PC-3 (cell line): ENCODE measurements around the gene DGKB. TPM values are rescaled to one million over a fixed set of nuclear protein-coding genes. Genes with fewer than 3 reads are reported as not detected.

ENCODE experiments used
- ATAC-seq: fragments of 200-7000 bp; cut with Tn5 transposase; 2 replicates; pipeline ENCODE4 v1.9.1; 2020; ENCODE audit warnings: mild to moderate bottlenecking, moderate library complexity
- BruUV-seq: library from RNA; stranded (reverse); fragments of 400-500 nt; replicated peaks from 2 replicates; lab custom pipeline; 2021; lab: Mats Ljungman, UMichigan
- CTCF ChIA-PET: fragments of 300-600 bp; sonication (Branson Sonifier 250); formaldehyde crosslinking; loops from one replicate; lab custom pipeline; 2022; ENCODE audit warnings: antibody characterized with exemption; lab: Charles Lee
- POLR2A ChIA-PET: fragments of 300-600 bp; sonication (Branson Sonifier 250); formaldehyde crosslinking; loops from one replicate; lab custom pipeline; 2022; ENCODE audit warnings: antibody characterized with exemption; ENCODE audit not compliant: unreplicated experiment; lab: Charles Lee
- DNase-seq: peaks from one replicate; pipeline ENCODE4 v3.0.0-alpha.2; 2015
- H2AFZ ChIP-seq: fragments of 300-600 bp; sonication (generic); 2 replicates; pipeline ENCODE4 v1.6.0; 2016; ENCODE audit warnings: antibody characterized with exemption, low read length
- H3F3A ChIP-seq: fragments of 300-600 bp; sonication (generic); one replicate; pipeline ENCODE4 v1.6.0; 2017; ENCODE audit warnings: antibody characterized with exemption, low read length, control low read depth, mild to moderate bottlenecking; ENCODE audit not compliant: unreplicated experiment
- H3K27ac ChIP-seq: fragments of 300-600 bp; sonication (generic); 2 replicates; pipeline ENCODE4 v1.5.1; 2016; ENCODE audit warnings: mild to moderate bottlenecking, low read length
- H3K27me3 ChIP-seq: fragments of 300-600 bp; sonication (generic); 2 replicates; pipeline ENCODE4 v1.6.1; 2016; ENCODE audit warnings: low read length, mixed read lengths
- H3K36me3 ChIP-seq: fragments of 300-600 bp; sonication (generic); 2 replicates; pipeline ENCODE4 v1.6.1; 2016; ENCODE audit warnings: low read depth, mixed run types, low read length, mixed read lengths
- H3K4me1 ChIP-seq: fragments of 300-600 bp; sonication (generic); 2 replicates; pipeline ENCODE4 v1.5.1; 2016; ENCODE audit warnings: low read length; ENCODE audit not compliant: insufficient read depth
- H3K4me2 ChIP-seq: fragments of 300-600 bp; sonication (generic); 2 replicates; pipeline ENCODE4 v1.6.0; 2016; ENCODE audit warnings: low read length
- H3K4me3 ChIP-seq: fragments of 300-600 bp; sonication (generic); 2 replicates; pipeline ENCODE4 v1.5.1; 2016; ENCODE audit warnings: mild to moderate bottlenecking, low read length, mixed read lengths
- H3K79me2 ChIP-seq: fragments of 300-600 bp; sonication (generic); 2 replicates; pipeline ENCODE4 v1.6.1; 2017; ENCODE audit warnings: low read length, mixed read lengths
- H3K9ac ChIP-seq: fragments of 300-600 bp; sonication (generic); 2 replicates; pipeline ENCODE4 v1.6.0; 2016; ENCODE audit warnings: mild to moderate bottlenecking, low read length
- H3K9me2 ChIP-seq: fragments of 300-600 bp; sonication (generic); replicated peaks from 2 replicates; pipeline ENCODE4 v1.6.1; 2016; ENCODE audit warnings: mixed run types, low read length, mixed read lengths
- H3K9me3 ChIP-seq: fragments of 300-600 bp; sonication (generic); 2 replicates; pipeline ENCODE4 v1.6.1; 2016; ENCODE audit warnings: low read length, mixed read lengths
- H4K20me1 ChIP-seq: fragments of 300-600 bp; sonication (generic); 2 replicates; pipeline ENCODE4 v1.6.1; 2016; ENCODE audit warnings: low read length, mixed read lengths
- CTCF ChIP-seq: fragments of 300-600 bp; sonication (generic); conservative IDR thresholded peaks from 2 replicates; pipeline ENCODE4 v1.5.1; 2017; ENCODE audit warnings: antibody characterized with exemption, low read depth, mild to moderate bottlenecking, low read length
- EZH2 ChIP-seq: fragments of 300-600 bp; sonication (generic); IDR thresholded peaks from one replicate; pipeline ENCODE4 v1.6.1; 2017; ENCODE audit warnings: antibody characterized with exemption, mild to moderate bottlenecking, low read length; ENCODE audit not compliant: unreplicated experiment
- EZH2phosphoT487 ChIP-seq: fragments of 300-600 bp; sonication (generic); IDR thresholded peaks from 2 replicates; pipeline ENCODE4 v1.6.1; 2018; ENCODE audit warnings: mild to moderate bottlenecking, antibody characterized with exemption, low read length, borderline replicate concordance
- intact Hi-C: fragments of 100-400 bp; cut with micrococcal nuclease; formaldehyde crosslinking; loops from 2 replicates; pipeline ENCODE4 v1.9.0; 2023
- total RNA-seq: library from RNA; depleted of rRNA; stranded (reverse); fragments of >200 nt; gene quantifications from 2 replicates; pipeline ENCODE4 v1.2.3, GENCODE V29; 2014

The DGKB gene
- total RNA-seq, 1 experiment from 2014 or later, result 0.15 TPM

DNA sequence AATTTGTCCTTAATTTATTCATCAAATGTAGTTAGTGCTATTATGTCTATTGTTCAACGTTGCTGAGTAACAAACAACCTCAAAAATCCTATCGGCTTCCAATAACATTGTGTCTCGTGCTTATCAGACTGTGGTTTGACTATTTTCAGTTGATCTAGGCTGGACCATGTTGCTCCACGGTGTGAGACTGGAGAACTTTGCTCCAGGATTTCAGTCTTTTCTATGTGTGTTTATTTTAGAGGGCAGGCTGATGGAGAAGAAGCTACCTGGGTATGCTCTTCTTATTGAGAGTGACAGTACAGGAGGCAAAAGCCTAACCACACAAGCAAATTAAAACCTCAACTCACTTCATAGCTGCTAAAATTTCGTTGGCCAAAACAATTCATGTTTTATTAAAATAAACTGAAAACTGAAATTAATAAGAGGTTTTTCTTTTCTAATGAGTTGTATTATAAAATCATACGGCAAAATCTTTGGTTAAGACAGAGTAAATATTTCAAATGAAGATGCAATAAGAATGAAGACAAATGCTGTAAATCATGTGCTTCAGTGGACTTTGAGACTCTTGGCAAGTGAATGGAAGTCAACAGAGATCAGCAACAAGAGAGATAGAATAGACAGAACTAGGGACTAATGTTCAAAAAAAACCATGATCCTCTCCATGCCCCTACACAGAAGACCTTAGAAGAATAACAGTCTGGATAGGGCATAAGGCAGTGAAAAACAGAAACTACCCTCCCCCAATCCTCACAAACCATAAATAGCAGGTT is 495.1 kb downstream of the DGKB start:
- no TSS peak for BruUV-seq
- no peak for ATAC-seq
- POLR2A ChIA-PET, result no interaction called here

DNA sequence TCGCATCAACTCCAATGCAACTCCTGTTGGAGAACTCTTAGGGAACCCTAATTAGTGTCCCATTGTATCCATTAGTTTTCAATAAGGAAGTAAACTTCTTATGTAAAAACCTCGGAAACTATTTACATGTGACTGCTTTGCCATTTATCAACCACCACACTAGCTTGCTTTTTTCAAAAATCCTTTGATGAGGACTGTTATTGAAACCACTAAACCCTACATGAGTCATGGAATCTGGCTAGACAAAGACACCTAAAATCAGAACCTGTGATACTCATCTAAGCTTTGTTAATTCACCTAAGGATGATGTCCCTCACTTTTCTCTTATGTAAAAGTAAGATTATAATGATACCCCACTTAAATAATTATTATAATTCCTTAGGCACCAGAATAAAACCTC is 499.0 kb downstream of the DGKB start:
- DNase-seq (no peak), ATAC-seq (no peak)
- Histone ChIP-seq H3K9me3 (no peaks in the 10 kb centered on the region), H4K20me1 (no peaks in the 10 kb centered on the region), H3K4me2 (no peak overlapping the region), H3K4me1 (no peaks in the 10 kb centered on the region), H3K4me3 (no peak overlapping the region), H3K27ac (no peak overlapping the region), H3K79me2 (no peaks in the 10 kb centered on the region), H3K9ac (no peak overlapping the region), H3F3A (no peaks in the 10 kb centered on the region), H2AFZ (no peak overlapping the region), H3K9me2 (no peaks in the 10 kb centered on the region), H3K36me3 (no peaks in the 10 kb centered on the region), H3K27me3 (no peaks in the 10 kb centered on the region)
- ChIA-PET CTCF (no interaction called here), POLR2A (no interaction called here)
- TF ChIP-seq CTCF (no peak), EZH2phosphoT487 (no peak), EZH2 (no peak)
- intact Hi-C loops, result no loop called here
- no TSS peak for BruUV-seq

More for the DNA sequence above, 495.1 kb downstream of the DGKB start:
- no peak for TF ChIP-seq EZH2
- TF ChIP-seq CTCF, result no peak
- no peak for TF ChIP-seq EZH2phosphoT487
- H3F3A ChIP-seq, result no peaks in the 10 kb centered on the region
- no peak overlapping the region for H2AFZ ChIP-seq
- H3K4me2 ChIP-seq, result no peak overlapping the region
- no peaks in the 10 kb centered on the region for H3K4me1 ChIP-seq
- H3K27ac ChIP-seq, result no peak overlapping the region
- no peak for DNase-seq
- no peaks in the 10 kb centered on the region for H3K27me3 ChIP-seq
- H3K36me3 ChIP-seq, result no peaks in the 10 kb centered on the region
- H3K79me2 ChIP-seq, result no peaks in the 10 kb centered on the region
- no peak overlapping the region for H3K9ac ChIP-seq
- CTCF ChIA-PET, result no interaction called here
- H4K20me1 ChIP-seq, result no peaks in the 10 kb centered on the region
- H3K9me2 ChIP-seq, result no peaks in the 10 kb centered on the region
- intact Hi-C loops, result no loop called here
- H3K9me3 ChIP-seq, result no peaks in the 10 kb centered on the region
- H3K4me3 ChIP-seq, result no peak overlapping the region

GRCh38 chr7:14400271-14400670 is 502.3 kb downstream of the DGKB start:
- no peak overlapping the region for H3K9ac ChIP-seq
- H3K79me2 ChIP-seq, result no peaks in the 10 kb centered on the region
- no peaks in the 10 kb centered on the region for H3K4me1 ChIP-seq
- TF ChIP-seq CTCF, result no peak
- no peak for TF ChIP-seq EZH2phosphoT487
- no peak for TF ChIP-seq EZH2
- intact Hi-C loops, result no loop called here
- no peaks in the 10 kb centered on the region for H3F3A ChIP-seq
- no peaks in the 10 kb centered on the region for H3K36me3 ChIP-seq
- no peak for ATAC-seq
- no peak overlapping the region for H3K4me3 ChIP-seq
- no peaks in the 10 kb centered on the region for H3K9me3 ChIP-seq
- no peak overlapping the region for H2AFZ ChIP-seq
- no peaks in the 10 kb centered on the region for H3K27me3 ChIP-seq
- ChIA-PET POLR2A (no interaction called here), CTCF (no interaction called here)
- DNase-seq, result no peak
- no peaks in the 10 kb centered on the region for H3K9me2 ChIP-seq
- no TSS peak for BruUV-seq
- no peak overlapping the region for H3K4me2 ChIP-seq
- H3K27ac ChIP-seq, result no peak overlapping the region
- no peaks in the 10 kb centered on the region for H4K20me1 ChIP-seq
